Measurements from ENCODE around the gene TMTC4. TPM values are rescaled to one million over a fixed set of nuclear protein-coding genes. Genes with fewer than 3 reads are reported as not detected.
"Not testable (repeated sequence)": the region's sequence is repeated elsewhere in the genome, so short reads cannot be mapped to it uniquely, and the experiment has no call there.

TMTC4 gene
- total RNA-seq, 2 experiments from 2014 or later: 18.5 to 24.6 TPM

GRCh38 chr13:100637380-100637779, 37.2 kb downstream of the TMTC4 start:
- no peak overlapping the region for H3K27ac Mint-ChIP-seq
- CTCF ChIA-PET: no interaction called here
- no peak for DNase-seq
- H3K9me3 Mint-ChIP-seq: no peaks in the 10 kb centered on the region
- no peaks in the 10 kb centered on the region for H3K4me1 Mint-ChIP-seq
- peaks cover 49% of the 10 kb centered on the region for H3K36me3 Mint-ChIP-seq (ENCODE audit: low read depth)
- H3K4me3 Mint-ChIP-seq: no peak overlapping the region
- H3K27me3 Mint-ChIP-seq: no peaks in the 10 kb centered on the region
- POLR2A ChIA-PET: no interaction called here

GRCh38 chr13:100636441-100636840, 38.2 kb downstream of the TMTC4 start:
- DNase-seq: no peak
- Mint-ChIP-seq H3K27ac (no peak overlapping the region), H3K9me3 (no peaks in the 10 kb centered on the region), H3K27me3 (no peaks in the 10 kb centered on the region), H3K4me3 (no peak overlapping the region), H3K4me1 (no peaks in the 10 kb centered on the region), H3K36me3 (ENCODE audit: low read depth) (peaks cover 49% of the 10 kb centered on the region)
- POLR2A ChIA-PET: no interaction called here
- CTCF ChIA-PET: no interaction called here

- H3K36me3 Mint-ChIP-seq (ENCODE audit: low read depth): peaks cover 46% of the 10 kb centered on the region
These were observed 38.6 kb downstream of the TMTC4 start for GRCh38 chr13:100636004-100636403.

GRCh38 chr13:100634696-100635095, 39.9 kb downstream of the TMTC4 start:
- Mint-ChIP-seq H3K4me3 (no peak overlapping the region), H3K27me3 (no peaks in the 10 kb centered on the region), H3K4me1 (no peaks in the 10 kb centered on the region), H3K36me3 (ENCODE audit: low read depth) (peaks cover 51% of the 10 kb centered on the region), H3K9me3 (no peaks in the 10 kb centered on the region), H3K27ac (no peak overlapping the region)
- no peak for DNase-seq
- ChIA-PET CTCF (no interaction called here), POLR2A (no interaction called here)

More at GRCh38 chr13:100636004-100636403, 38.6 kb downstream of the TMTC4 start:
- POLR2A ChIA-PET: no interaction called here
- CTCF ChIA-PET: no interaction called here
- Mint-ChIP-seq H3K27ac (no peak overlapping the region), H3K4me1 (no peaks in the 10 kb centered on the region), H3K9me3 (no peaks in the 10 kb centered on the region), H3K27me3 (no peaks in the 10 kb centered on the region), H3K4me3 (no peak overlapping the region)
- no peak for DNase-seq

- H3K4me3 Mint-ChIP-seq: no peak overlapping the region
- CTCF ChIA-PET: interaction anchor here (1.1 kb wide), 1 partner anchor 60 kb away, joined by 4 read pairs; no protein-coding TSS in a partner anchor
- POLR2A ChIA-PET: no interaction called here
These were observed 41.1 kb downstream of the TMTC4 start for GRCh38 chr13:100633461-100633860.

GRCh38 chr13:100630555-100630954, 44.0 kb downstream of the TMTC4 start:
- no peak overlapping the region for H3K4me3 Mint-ChIP-seq

More at GRCh38 chr13:100633461-100633860, 41.1 kb downstream of the TMTC4 start:
- peaks cover 64% of the 10 kb centered on the region for H3K36me3 Mint-ChIP-seq (ENCODE audit: low read depth)
- no peak overlapping the region for H3K27ac Mint-ChIP-seq
- no peaks in the 10 kb centered on the region for H3K27me3 Mint-ChIP-seq
- H3K4me1 Mint-ChIP-seq: no peaks in the 10 kb centered on the region
- no peaks in the 10 kb centered on the region for H3K9me3 Mint-ChIP-seq
- DNase-seq: no peak

GRCh38 chr13:100627120-100627519, 47.5 kb downstream of the TMTC4 start:
- Mint-ChIP-seq H3K9me3 (no peaks in the 10 kb centered on the region), H3K4me3 (no peak overlapping the region), H3K27me3 (no peaks in the 10 kb centered on the region), H3K4me1 (no peaks in the 10 kb centered on the region), H3K27ac (no peak overlapping the region), H3K36me3 (ENCODE audit: low read depth) (peaks cover 63% of the 10 kb centered on the region)
- DNase-seq: no peak
- ChIA-PET CTCF (interaction anchor here (0.7 kb wide), 1 partner anchor 74 kb away, joined by 4 read pairs; no protein-coding TSS in a partner anchor), POLR2A (no interaction called here)

More at GRCh38 chr13:100630555-100630954, 44.0 kb downstream of the TMTC4 start:
- no peak overlapping the region for H3K27ac Mint-ChIP-seq
- H3K9me3 Mint-ChIP-seq: no peaks in the 10 kb centered on the region
- ChIA-PET CTCF (interaction anchor here (1.7 kb wide), 1 partner anchor 57 kb away, joined by 7 read pairs; no protein-coding TSS in a partner anchor), POLR2A (no interaction called here)
- H3K36me3 Mint-ChIP-seq (ENCODE audit: low read depth): peaks cover 58% of the 10 kb centered on the region
- H3K4me1 Mint-ChIP-seq: no peaks in the 10 kb centered on the region
- no peak for DNase-seq
- H3K27me3 Mint-ChIP-seq: no peaks in the 10 kb centered on the region

GRCh38 chr13:100625447-100625846, 49.1 kb downstream of the TMTC4 start:
- ChIA-PET POLR2A (interaction anchor here (1.1 kb wide), 1 partner anchor 49 kb away, joined by 4 read pairs; the partner anchor contains the start of gene TMTC4), CTCF (interaction anchor here (0.6 kb wide), 2 partner anchors 18 to 33 kb away, joined by 3 read pairs; no protein-coding TSS in a partner anchor)
- no peak overlapping the region for H3K27ac Mint-ChIP-seq
- H3K36me3 Mint-ChIP-seq (ENCODE audit: low read depth): peaks cover 71% of the 10 kb centered on the region
- H3K9me3 Mint-ChIP-seq: no peaks in the 10 kb centered on the region
- peaks cover 4% of the 10 kb centered on the region for H3K4me1 Mint-ChIP-seq
- DNase-seq: no peak
- no peak overlapping the region for H3K4me3 Mint-ChIP-seq
- H3K27me3 Mint-ChIP-seq: no peaks in the 10 kb centered on the region

GRCh38 chr13:100620792-100621191, 53.8 kb downstream of the TMTC4 start:
- Mint-ChIP-seq H3K36me3 (ENCODE audit: low read depth) (peaks cover 49% of the 10 kb centered on the region), H3K27ac (no peak overlapping the region), H3K9me3 (peaks cover 2% of the 10 kb centered on the region), H3K27me3 (no peaks in the 10 kb centered on the region), H3K4me1 (peaks cover 17% of the 10 kb centered on the region), H3K4me3 (no peak overlapping the region)
- no peak for DNase-seq
- ChIA-PET POLR2A (no interaction called here), CTCF (no interaction called here)

- no peak for DNase-seq
- H3K9me3 Mint-ChIP-seq: peaks cover 2% of the 10 kb centered on the region
- peaks cover 49% of the 10 kb centered on the region for H3K36me3 Mint-ChIP-seq (ENCODE audit: low read depth)
- ChIA-PET CTCF (no interaction called here), POLR2A (no interaction called here)
- H3K27me3 Mint-ChIP-seq: no peaks in the 10 kb centered on the region
- H3K4me3 Mint-ChIP-seq: no peak overlapping the region
- no peak overlapping the region for H3K27ac Mint-ChIP-seq
- H3K4me1 Mint-ChIP-seq: peaks cover 17% of the 10 kb centered on the region
These were observed 54.7 kb downstream of the TMTC4 start for GRCh38 chr13:100619940-100620339.

- H3K36me3 Mint-ChIP-seq (ENCODE audit: low read depth): peaks cover 41% of the 10 kb centered on the region
- H3K27ac Mint-ChIP-seq, DNase-seq, CTCF ChIA-PET, H3K9me3 Mint-ChIP-seq, H3K27me3 Mint-ChIP-seq, H3K4me3 Mint-ChIP-seq, POLR2A ChIA-PET: not testable (repeated sequence)
- H3K4me1 Mint-ChIP-seq: peaks cover 17% of the 10 kb centered on the region
These were observed 55.7 kb downstream of the TMTC4 start for GRCh38 chr13:100618897-100619296.

GRCh38 chr13:100613031-100613430, 61.6 kb downstream of the TMTC4 start:
- Mint-ChIP-seq H3K36me3 (ENCODE audit: low read depth) (peaks cover 39% of the 10 kb centered on the region), H3K27ac (no peak overlapping the region), H3K4me3 (no peak overlapping the region), H3K9me3 (peaks cover 4% of the 10 kb centered on the region), H3K4me1 (peaks cover 44% of the 10 kb centered on the region), H3K27me3 (no peaks in the 10 kb centered on the region)
- no peak for DNase-seq
- POLR2A ChIA-PET: no interaction called here
- CTCF ChIA-PET: no interaction called here

GRCh38 chr13:100611678-100612492, 62.7 kb downstream of the TMTC4 start:
- Mint-ChIP-seq H3K27me3 (no peaks in the 10 kb centered on the region), H3K9me3 (peaks cover 7% of the 10 kb centered on the region), H3K36me3 (ENCODE audit: low read depth) (peaks cover 45% of the 10 kb centered on the region), H3K4me1 (peaks cover 50% of the 10 kb centered on the region), H3K27ac (no peak overlapping the region), H3K4me3 (no peak overlapping the region)
- peak; percentile 21 for DNase-seq
- ChIA-PET POLR2A (no interaction called here), CTCF (interaction anchor here (1.2 kb wide), 1 partner anchor 23 kb away, joined by 3 read pairs; no protein-coding TSS in a partner anchor)

Measured in activated CD4-positive, alpha-beta memory T cell treated with anti-CD3 and anti-CD28 coated beads, Interleukin-2, amount 10 ng/mL, durations not matched to agents 7 days and 5 days (primary cell).